Neuron (in vitro differentiated cells): ENCODE measurements around the gene CYP2C19.

Experiments used
- H2AFZ ChIP-seq: one replicate; pipeline ENCODE4 v1.6.1; 2013; ENCODE audit warnings: low read depth, mild to moderate bottlenecking, inconsistent platforms, low read length, moderate library complexity
- H3K27me3 ChIP-seq: one replicate; pipeline ENCODE4 v1.6.1; 2013; ENCODE audit warnings: low read length; ENCODE audit not compliant: insufficient read depth
- H3K36me3 ChIP-seq: one replicate; pipeline ENCODE4 v1.6.1; 2013; ENCODE audit warnings: low read length; ENCODE audit not compliant: insufficient read depth
- H3K4me1 ChIP-seq: one replicate; pipeline ENCODE4 v1.6.1; 2013; ENCODE audit warnings: low read length; ENCODE audit not compliant: insufficient read depth
- H3K4me3 ChIP-seq: 2 replicates; pipeline ENCODE4 v1.5.1; 2013; ENCODE audit warnings: mild to moderate bottlenecking, low read length, moderate library complexity
- H3K9me3 ChIP-seq: one replicate; pipeline ENCODE4 v1.6.1; 2013; ENCODE audit warnings: low read length

Gene CYP2C19

DNA sequence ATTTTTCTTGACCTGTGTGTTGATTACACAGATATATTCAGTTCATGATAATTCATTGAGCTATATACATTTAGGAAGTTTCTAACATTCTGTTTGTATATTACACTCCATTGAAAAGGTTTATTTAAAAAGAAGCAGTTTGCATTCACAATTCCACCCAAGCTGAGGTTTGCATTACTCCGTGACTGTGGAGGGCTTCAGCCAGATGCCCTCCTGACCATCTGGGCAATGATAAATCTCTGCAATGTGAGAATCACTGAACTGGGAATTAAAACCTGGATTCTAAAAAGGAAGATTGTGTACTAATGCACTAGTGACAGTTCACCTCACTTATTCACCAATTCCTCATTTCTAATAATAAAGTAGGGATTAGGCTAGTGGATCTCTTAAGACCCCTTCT lies 139.6 kb downstream of the CYP2C19 start:
- H3K4me1 ChIP-seq = no peaks in the 10 kb centered on the region
- H3K27me3 ChIP-seq = no peaks in the 10 kb centered on the region

DNA sequence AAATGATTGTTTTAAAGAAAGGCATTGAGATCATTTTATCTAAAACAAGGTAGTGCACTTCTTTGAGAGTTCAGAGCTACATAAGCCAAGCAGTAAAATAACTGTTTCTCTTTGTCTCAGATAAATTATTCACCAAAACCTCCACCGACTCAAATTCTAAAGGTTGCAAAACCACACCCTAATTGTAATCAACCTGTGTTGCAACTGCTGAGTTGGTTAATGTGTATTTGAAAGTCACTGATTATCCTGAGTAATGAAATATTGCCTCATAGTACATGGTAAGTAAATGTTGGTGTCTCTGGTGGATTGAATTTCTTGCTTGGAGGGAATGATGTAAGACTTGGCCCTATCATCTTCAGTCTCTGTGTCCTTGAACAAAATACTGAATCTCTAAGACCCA lies 140.1 kb downstream of the CYP2C19 start:
- Histone ChIP-seq H3K27me3 (no peaks in the 10 kb centered on the region), H3K9me3 (no peaks in the 10 kb centered on the region), H3K4me3 (no peak overlapping the region), H3K4me1 (no peaks in the 10 kb centered on the region), H2AFZ (no peak overlapping the region), H3K36me3 (no peaks in the 10 kb centered on the region)

More for the DNA sequence above, 139.6 kb downstream of the CYP2C19 start:
- H2AFZ ChIP-seq = no peak overlapping the region
- no peaks in the 10 kb centered on the region for H3K9me3 ChIP-seq
- H3K4me3 ChIP-seq = no peak overlapping the region
- no peaks in the 10 kb centered on the region for H3K36me3 ChIP-seq
